Heart left ventricle (tissue), 16 donors: ENCODE measurements around the gene SIVA1. TPM values are rescaled to one million over a fixed set of nuclear protein-coding genes. Genes with fewer than 3 reads are reported as not detected.

Experiments
- ATAC-seq, 4 donors: fragments of 200-7000 bp; cut with Tn5 transposase; one replicate each; pipeline ENCODE4 v1.9.1; 2020 to 2022; ENCODE audit warnings: moderate library complexity in 4 of 4, mild to moderate bottlenecking in 3 of 4, moderate number of reproducible peaks in 1 of 4
- DNase-seq, 5 donors: peaks; one replicate each; pipeline ENCODE4 v3.0.0-alpha.2; 2020
- H3K27ac ChIP-seq, 12 donors: fragments of 200-600 bp; sonication (generic) in 4 of 12; one replicate each; pipeline versions ENCODE4 v1.5.0 to v1.8.0; 2016 to 2022; ENCODE audit warnings: mild to moderate bottlenecking in 2 of 12
- H3K27me3 ChIP-seq, 9 donors: fragments of 200-600 bp; sonication (generic) in 2 of 9; one replicate each; pipeline versions ENCODE4 v1.5.1 to v1.8.0; 2016 to 2022; ENCODE audit warnings: mild to moderate bottlenecking in 3 of 9
- H3K36me3 ChIP-seq, 9 donors: fragments of 200-600 bp; sonication (generic) in 2 of 9; one replicate each; pipeline versions ENCODE4 v1.5.0 to v1.8.0; 2018 to 2022; ENCODE audit warnings: mild to moderate bottlenecking in 2 of 9
- H3K4me1 ChIP-seq, 12 donors: fragments of 200-600 bp; sonication (generic) in 4 of 12; one replicate each; pipeline versions ENCODE4 v1.5.0 to v1.8.0; 2016 to 2022; ENCODE audit warnings: mild to moderate bottlenecking in 3 of 12
- H3K4me3 ChIP-seq, 12 donors: fragments of 200-600 bp; sonication (generic) in 4 of 12; one replicate each; pipeline versions ENCODE4 v1.5.0 to v1.8.0; 2017 to 2022; ENCODE audit warnings: mild to moderate bottlenecking in 9 of 12, moderate library complexity in 4 of 12
- H3K9me3 ChIP-seq, 12 donors: fragments of 200-600 bp; sonication (generic) in 4 of 12; one replicate each; pipeline versions ENCODE4 v1.5.0 to v1.8.0; 2016 to 2022; ENCODE audit warnings: mild to moderate bottlenecking in 1 of 12
- POLR2A ChIP-seq, 2 donors: fragments of 450-650 bp; IDR thresholded peaks; one replicate each; pipeline ENCODE4 v1.6.1; 2017; ENCODE audit warnings: antibody characterized with exemption in 2 of 2, mild to moderate bottlenecking in 2 of 2, moderate library complexity in 2 of 2
- WGBS, 4 donors: extraction: QIAGEN DNeasy Blood & Tissue Kit in 2 of 4; methylation state at CpG; one replicate each; pipeline versions ENCODE4 v1.1.5 to v1.1.7; 2013 to 2018; 5-methylcytosine and 5-hydroxymethylcytosine counted together
- intact Hi-C, 10 donors: fragments of 100-400 bp; cut with DNase I; formaldehyde crosslinking; loops; one replicate each; pipeline versions ENCODE4 v1.11.1 to v1.14.2; 2022
- polyA plus RNA-seq, 2 donors: library from polyadenylated mRNA; stranded (reverse); fragments of 200-250 nt; gene quantifications; one replicate each; pipeline ENCODE4 v1.2.3, GENCODE V29; 2013
- total RNA-seq, 9 donors: library from RNA; depleted of rRNA in 2 of 9; stranded (reverse); fragments of >200 nt in 2 of 9; fragmentation: NEBNext Ultra II Directional in 3 of 9; extraction: Animal tissue kit (Norgen Biotek cat#: 25700) in 3 of 9; gene quantifications; one replicate each; pipeline versions ENCODE4 v1.1.0 to v1.2.4, GENCODE V29; 2016 to 2023
- TF ChIP-seq, protein P1 (sequence below), 12 donors: fragments of 200-600 bp; sonication (generic) in 4 of 12; IDR thresholded peaks; one replicate each; pipeline versions ENCODE4 v1.5.0 to v1.8.0; 2018 to 2022; ENCODE audit warnings: antibody characterized with exemption in 12 of 12, mild to moderate bottlenecking in 5 of 12
- donor health status: ischemic (EF 13 %, LVEDD 7.1; RV severe dilation, severe dysfunction).
- donor health status: healthy with polysubstance abuse.
- donor health status: DM: no; HTN: yes; CAD: no.
- donor health status: DM: no; HTN: no; CAD: no.
- donor health status: ischemic (EF 25% LVEDD 6.9; RV normal size, moderate dysfunction).
- donor health status: ischemic (EF 25% LVEDD 5.7; RV mildly dilated, moderate dysfunction).
- donor health status: healthy.
- donor health status: DM: yes; HTN: yes; CAD: no.
- donor health status: ischemic (EF 35%, LVEDD 5.7; RV mildly dilated, moderate dysfunction).
- donor health status: nonischemic (EF 11% LVEDD 7.7; RV severe dilation, severe dysfunction).
- donor health status: DM: yes; HTN: yes; CAD: no.
- donor health status: PGD.
- donor health status: ischemic (EF 29% LVEDD 5.4; RV normal size, mild dysfunction).
- donor health status: nonischemic (EF 23%, LVEDD 6.1; RV moderate dilation, normal function).

Gene SIVA1
- total and polyA plus RNA-seq, 11 donors = 41.0 to 203 (median 57.4) TPM

DNA sequence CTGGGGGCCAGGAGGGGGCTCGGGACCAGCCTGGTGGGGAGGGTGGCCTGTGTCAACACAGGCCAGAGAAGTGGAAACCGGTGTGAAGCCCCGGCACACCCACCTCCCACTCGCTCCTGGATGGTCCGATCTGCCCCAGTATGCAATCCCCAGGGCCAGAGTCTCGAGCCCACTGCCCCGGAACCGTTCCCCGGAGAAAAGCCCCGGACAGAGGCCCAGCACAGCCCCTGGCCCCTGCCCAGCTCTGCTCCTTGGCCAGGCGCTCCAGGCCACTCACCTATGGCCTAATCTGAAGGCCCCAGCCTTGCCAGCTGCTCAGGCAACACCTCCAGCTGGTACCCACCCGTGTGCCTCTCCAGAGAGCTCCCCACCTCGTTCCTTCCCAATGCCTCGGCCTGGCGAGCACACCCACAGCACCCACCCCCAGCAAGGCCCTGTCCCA is 24.9 kb downstream of the SIVA1 start:
- H3K4me1 ChIP-seq = no peaks in the 10 kb centered on the region

GRCh38 chr14:104778694-104779331 is 25.9 kb downstream of the SIVA1 start:
- Histone ChIP-seq H3K27ac (no peak overlapping the region), H3K4me1 (peaks cover 0 to 3% (median 0%) of the 10 kb centered on the region in 12 donors), H3K9me3 (no peaks in the 10 kb centered on the region), H3K36me3 (peaks cover 0 to 54% (median 25%) of the 10 kb centered on the region in 9 donors), H3K4me3 (no peak overlapping the region), H3K27me3 (no peaks in the 10 kb centered on the region)
- no peak for TF ChIP-seq POLR2A (IDR thresholded peaks at IDR 0.05)
- TF ChIP-seq, protein P1, sequence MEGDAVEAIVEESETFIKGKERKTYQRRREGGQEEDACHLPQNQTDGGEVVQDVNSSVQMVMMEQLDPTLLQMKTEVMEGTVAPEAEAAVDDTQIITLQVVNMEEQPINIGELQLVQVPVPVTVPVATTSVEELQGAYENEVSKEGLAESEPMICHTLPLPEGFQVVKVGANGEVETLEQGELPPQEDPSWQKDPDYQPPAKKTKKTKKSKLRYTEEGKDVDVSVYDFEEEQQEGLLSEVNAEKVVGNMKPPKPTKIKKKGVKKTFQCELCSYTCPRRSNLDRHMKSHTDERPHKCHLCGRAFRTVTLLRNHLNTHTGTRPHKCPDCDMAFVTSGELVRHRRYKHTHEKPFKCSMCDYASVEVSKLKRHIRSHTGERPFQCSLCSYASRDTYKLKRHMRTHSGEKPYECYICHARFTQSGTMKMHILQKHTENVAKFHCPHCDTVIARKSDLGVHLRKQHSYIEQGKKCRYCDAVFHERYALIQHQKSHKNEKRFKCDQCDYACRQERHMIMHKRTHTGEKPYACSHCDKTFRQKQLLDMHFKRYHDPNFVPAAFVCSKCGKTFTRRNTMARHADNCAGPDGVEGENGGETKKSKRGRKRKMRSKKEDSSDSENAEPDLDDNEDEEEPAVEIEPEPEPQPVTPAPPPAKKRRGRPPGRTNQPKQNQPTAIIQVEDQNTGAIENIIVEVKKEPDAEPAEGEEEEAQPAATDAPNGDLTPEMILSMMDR (IDR thresholded peaks at IDR 0.05) = no peak
- ATAC-seq (no peak), DNase-seq (no peak)
- 86 to 100% (median 91%) methylated on average over 4 to 15 of the region's 15 CpGs for WGBS, 4 donors
- intact Hi-C loops = no loop called here

More for the DNA sequence above, 24.9 kb downstream of the SIVA1 start:
- no peak for DNase-seq
- Histone ChIP-seq H3K27me3 (no peaks in the 10 kb centered on the region), H3K27ac (no peak overlapping the region), H3K9me3 (no peaks in the 10 kb centered on the region), H3K4me3 (no peak overlapping the region), H3K36me3 (peaks cover 0 to 63% (median 33%) of the 10 kb centered on the region in 9 donors)
- intact Hi-C loops = no loop called here
- TF ChIP-seq, protein P1 (IDR thresholded peaks at IDR 0.05) = no peak
- no peak for TF ChIP-seq POLR2A (IDR thresholded peaks at IDR 0.05)
- no peak for ATAC-seq
- 75 to 87% (median 84%) methylated on average over 13 to 15 of the region's 15 CpGs for WGBS, 4 donors

- ATAC-seq = no peak
- H3K27ac ChIP-seq = no peak overlapping the region
- intact Hi-C loops = no loop called here
- no peak for TF ChIP-seq POLR2A (IDR thresholded peaks at IDR 0.05)
- TF ChIP-seq, protein P1 (IDR thresholded peaks at IDR 0.05) = no peak
- DNase-seq = no peak
- H3K36me3 ChIP-seq = peaks cover 0 to 46% (median 21%) of the 10 kb centered on the region in 9 donors
- H3K4me1 ChIP-seq = peaks cover 0 to 15% (median 0%) of the 10 kb centered on the region in 12 donors
- H3K9me3 ChIP-seq = no peaks in the 10 kb centered on the region
- 90 to 94% (median 92%) methylated on average over 27 to 32 of the region's 32 CpGs for WGBS, 4 donors
- H3K27me3 ChIP-seq = no peaks in the 10 kb centered on the region
- H3K4me3 ChIP-seq = no peak overlapping the region
Measured at GRCh38 chr14:104779776-104780512, 27.0 kb downstream of the SIVA1 start.

DNA sequence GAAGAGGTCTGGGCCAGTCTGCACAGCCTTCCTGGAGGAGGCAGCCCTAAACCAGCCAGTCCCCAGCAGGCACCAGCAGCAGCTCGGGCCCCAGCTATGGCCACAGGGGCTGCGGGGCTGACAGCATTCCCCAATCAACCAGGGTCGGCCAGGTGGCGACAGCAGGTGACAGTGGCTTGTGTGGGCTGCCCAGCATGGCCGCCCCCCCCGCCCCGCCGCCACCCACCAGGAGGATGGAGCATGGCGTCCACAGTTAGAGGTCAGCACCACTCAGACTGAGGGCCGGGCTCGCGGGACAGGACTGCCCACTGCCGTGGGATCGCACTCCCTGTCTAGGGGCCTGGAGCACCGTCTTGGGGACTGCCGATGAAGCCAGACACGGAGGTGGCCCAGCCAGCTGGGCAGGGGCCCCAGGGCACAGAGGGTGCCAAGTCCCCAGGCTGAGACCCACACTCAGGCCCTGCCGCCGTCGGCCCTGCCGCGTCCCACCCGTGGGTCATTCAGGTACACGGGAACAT is 27.6 kb downstream of the SIVA1 start:
- no peaks in the 10 kb centered on the region for H3K9me3 ChIP-seq
- DNase-seq (no peak), ATAC-seq (no peak)
- H3K36me3 ChIP-seq = peaks cover 0 to 41% (median 17%) of the 10 kb centered on the region in 9 donors
- TF ChIP-seq, protein P1 (IDR thresholded peaks at IDR 0.05) = no peak
- TF ChIP-seq POLR2A (IDR thresholded peaks at IDR 0.05) = no peak
- no peaks in the 10 kb centered on the region for H3K27me3 ChIP-seq
- intact Hi-C loops = no loop called here
- no peak overlapping the region for H3K27ac ChIP-seq
- 91 to 94% (median 92%) methylated on average over 11 to 24 of the region's 24 CpGs for WGBS, 4 donors
- no peak overlapping the region for H3K4me3 ChIP-seq
- H3K4me1 ChIP-seq = peaks cover 0 to 19% (median 0%) of the 10 kb centered on the region in 12 donors
